Heart left ventricle (tissue), 13 donors: Measurements from ENCODE around the gene DYNC1H1.

ENCODE experiments used
- CTCF ChIP-seq, 12 donors: fragments of 200-600 bp; sonication (generic) in 4 of 12; IDR thresholded peaks; one replicate each; pipeline versions ENCODE4 v1.5.0 to v1.8.0; 2018 to 2022; ENCODE audit warnings: antibody characterized with exemption in 12 of 12, mild to moderate bottlenecking in 5 of 12
- POLR2A ChIP-seq, 2 donors: fragments of 450-650 bp; IDR thresholded peaks; one replicate each; pipeline ENCODE4 v1.6.1; 2017; ENCODE audit warnings: antibody characterized with exemption in 2 of 2, mild to moderate bottlenecking in 2 of 2, moderate library complexity in 2 of 2
- donor health status: ischemic (EF 13 %, LVEDD 7.1; RV severe dilation, severe dysfunction).
- donor health status: DM: no; HTN: yes; CAD: no.
- donor health status: DM: no; HTN: no; CAD: no.
- donor health status: ischemic (EF 25% LVEDD 6.9; RV normal size, moderate dysfunction).
- donor health status: ischemic (EF 25% LVEDD 5.7; RV mildly dilated, moderate dysfunction).
- donor health status: ischemic (EF 35%, LVEDD 5.7; RV mildly dilated, moderate dysfunction).
- donor health status: nonischemic (EF 11% LVEDD 7.7; RV severe dilation, severe dysfunction).
- donor health status: DM: yes; HTN: yes; CAD: no.
- donor health status: PGD.
- donor health status: ischemic (EF 29% LVEDD 5.4; RV normal size, mild dysfunction).
- donor health status: nonischemic (EF 23%, LVEDD 6.1; RV moderate dilation, normal function).

DNA sequence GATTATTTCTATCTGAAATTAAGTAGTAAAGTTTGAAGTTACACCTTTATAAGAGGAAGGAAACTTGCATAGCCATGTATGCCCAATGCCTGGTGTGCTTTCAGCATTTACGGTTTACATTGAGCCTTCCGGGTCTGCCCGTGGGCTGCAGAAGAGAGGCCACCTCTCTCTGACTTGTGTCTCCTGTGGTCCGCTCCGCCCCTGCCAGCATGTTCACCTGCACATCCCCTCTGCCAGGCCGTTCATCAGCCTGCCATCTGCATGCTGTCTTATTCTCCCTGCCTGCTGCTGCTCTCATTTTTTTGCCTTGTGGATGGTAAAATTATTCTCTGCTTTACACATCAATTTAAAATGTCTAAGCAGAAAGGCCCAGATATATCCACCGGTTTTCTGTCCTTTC, 41.5 kb upstream of the DYNC1H1 start:
- TF ChIP-seq CTCF (IDR thresholded peaks at IDR 0.05) (no peak), POLR2A (IDR thresholded peaks at IDR 0.05) (no peak)
